Right atrium auricular region (tissue), 2 donors: ENCODE results near the gene VCPKMT. TPM values are rescaled to one million over a fixed set of nuclear protein-coding genes. Genes with fewer than 3 reads are reported as not detected.

Source experiments
- DNase-seq: peaks from one replicate; pipeline ENCODE4 v3.0.0-alpha.2; 2019; ENCODE audit warnings: low spot score
- H3K27ac ChIP-seq, 2 donors: fragments of 200-600 bp; sonication (generic); 1 replicate in 1 of 2; 2 replicates in 1 of 2; pipeline ENCODE4 v1.5.1; 2016 to 2019
- H3K27me3 ChIP-seq, 2 donors: fragments of 200-600 bp; sonication (generic); one replicate each; pipeline versions ENCODE4 v1.5.1 to v1.6.0; 2017 to 2019
- H3K36me3 ChIP-seq: fragments of 200-600 bp; sonication (generic); one replicate; pipeline ENCODE4 v1.5.1; 2016
- H3K4me1 ChIP-seq, 2 donors: fragments of 200-600 bp; sonication (generic); one replicate each; pipeline versions ENCODE4 v1.5.1 to v1.6.0; 2017 to 2019
- H3K4me3 ChIP-seq, 2 donors: fragments of 200-600 bp; sonication (generic); 1 replicate in 1 of 2; 2 replicates in 1 of 2; pipeline ENCODE4 v1.5.1; 2017 to 2019; ENCODE audit warnings: mild to moderate bottlenecking in 1 of 2, moderate library complexity in 1 of 2
- H3K9me3 ChIP-seq, 2 donors: fragments of 200-600 bp; sonication (generic); one replicate each; pipeline ENCODE4 v1.5.1; 2019
- CTCF ChIP-seq, 2 donors: fragments of 200-600 bp; sonication (generic); IDR thresholded peaks; one replicate each; pipeline ENCODE4 v1.5.1; 2019; ENCODE audit warnings: antibody characterized with exemption in 2 of 2
- total RNA-seq, 2 donors: library from RNA; depleted of rRNA; stranded (reverse); fragments of >200 nt; gene quantifications; one replicate each; pipeline ENCODE4 v1.1.0, GENCODE V29; 2016

VCPKMT gene
- total RNA-seq, 2 donors from 2014 or later: 1.5 to 2.4 TPM

DNA sequence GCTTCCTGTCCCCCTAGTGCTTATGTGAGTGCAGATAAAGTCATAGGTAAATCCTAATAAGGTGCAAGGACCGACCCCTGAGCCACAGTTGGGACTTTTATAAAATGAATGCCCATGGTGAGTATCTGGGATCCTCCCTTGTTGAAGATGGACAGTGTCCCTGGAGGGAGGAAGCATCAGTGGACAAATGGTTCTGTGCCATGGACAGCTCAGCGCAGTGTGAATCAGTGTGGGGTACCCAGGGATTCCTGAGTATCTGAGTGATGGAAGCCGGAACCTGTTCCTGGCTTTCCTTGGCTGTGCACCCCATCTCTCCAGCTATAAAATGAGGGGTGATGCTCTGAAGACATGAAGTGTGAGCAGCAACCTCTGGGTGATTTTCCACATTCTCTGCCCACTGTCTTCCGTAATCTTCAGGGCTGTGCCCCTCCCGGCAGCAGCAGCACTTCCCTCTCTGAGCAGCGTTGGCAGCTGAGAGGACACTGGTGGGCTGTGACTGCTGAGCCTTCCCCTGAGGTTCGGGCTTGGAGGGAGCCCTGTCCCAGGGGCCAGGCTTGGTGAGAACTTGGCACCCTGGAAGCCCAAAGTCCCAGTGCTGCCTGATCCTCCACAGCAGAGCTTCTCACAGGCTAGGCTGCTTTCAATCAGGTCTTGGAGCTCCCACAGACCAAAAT is 25.0 kb downstream of the VCPKMT start:
- no peaks in the 10 kb centered on the region for H3K36me3 ChIP-seq
- H3K4me1 ChIP-seq: no peaks in the 10 kb centered on the region
- no peaks in the 10 kb centered on the region for H3K27me3 ChIP-seq
- H3K4me3 ChIP-seq: no peak overlapping the region
- no peak for DNase-seq
- no peak overlapping the region for H3K27ac ChIP-seq
- TF ChIP-seq CTCF (IDR thresholded peaks at IDR 0.05): no peak
- H3K9me3 ChIP-seq: no peaks in the 10 kb centered on the region

DNA sequence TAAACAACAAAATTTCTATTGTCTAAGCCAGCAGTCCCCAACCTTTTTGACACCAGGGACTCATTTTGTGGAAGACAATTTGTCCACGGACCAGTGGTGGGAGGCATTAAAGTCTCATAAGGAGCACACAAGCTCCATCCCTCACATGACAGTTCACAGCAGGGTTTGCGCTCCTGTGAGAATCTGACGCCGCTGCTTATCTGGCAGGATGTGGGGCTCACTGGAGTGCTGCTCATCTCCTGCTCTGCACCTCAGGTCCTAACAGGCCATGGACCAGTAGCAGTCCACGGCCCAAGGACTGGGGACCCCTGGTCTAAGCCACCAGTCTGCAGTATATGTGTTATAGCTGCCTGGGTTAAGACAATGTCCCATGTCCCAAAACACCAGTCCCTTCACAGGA is 27.2 kb downstream of the VCPKMT start:
- Histone ChIP-seq H3K27me3 (no peaks in the 10 kb centered on the region), H3K9me3 (no peaks in the 10 kb centered on the region), H3K27ac (no peak overlapping the region), H3K4me3 (no peak overlapping the region), H3K36me3 (no peaks in the 10 kb centered on the region), H3K4me1 (no peaks in the 10 kb centered on the region)
- DNase-seq: no peak
- TF ChIP-seq CTCF (IDR thresholded peaks at IDR 0.05): no peak

DNA sequence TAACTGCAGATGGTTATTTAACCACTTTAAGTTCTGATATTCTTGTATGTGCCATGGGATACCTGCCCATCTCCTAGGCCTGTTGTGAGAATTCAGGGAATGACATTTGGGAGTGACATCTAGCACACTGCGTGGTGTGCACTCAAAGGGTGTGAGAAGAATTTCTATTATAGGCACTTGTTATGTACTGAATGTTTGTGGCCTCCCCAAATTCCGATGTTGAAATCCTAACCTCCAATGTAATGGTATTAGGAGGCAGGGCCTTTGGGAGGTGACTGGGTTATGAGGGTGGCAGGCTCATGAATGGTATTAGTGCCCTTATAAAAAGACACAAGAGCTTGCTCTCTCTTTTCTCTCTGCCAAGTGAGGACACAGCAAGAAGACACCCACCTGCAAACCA is 27.6 kb downstream of the VCPKMT start:
- Histone ChIP-seq H3K9me3 (no peaks in the 10 kb centered on the region), H3K4me1 (no peaks in the 10 kb centered on the region), H3K36me3 (no peaks in the 10 kb centered on the region), H3K27me3 (no peaks in the 10 kb centered on the region), H3K27ac (no peak overlapping the region), H3K4me3 (no peak overlapping the region)
- no peak for TF ChIP-seq CTCF (IDR thresholded peaks at IDR 0.05)
- DNase-seq: no peak

DNA sequence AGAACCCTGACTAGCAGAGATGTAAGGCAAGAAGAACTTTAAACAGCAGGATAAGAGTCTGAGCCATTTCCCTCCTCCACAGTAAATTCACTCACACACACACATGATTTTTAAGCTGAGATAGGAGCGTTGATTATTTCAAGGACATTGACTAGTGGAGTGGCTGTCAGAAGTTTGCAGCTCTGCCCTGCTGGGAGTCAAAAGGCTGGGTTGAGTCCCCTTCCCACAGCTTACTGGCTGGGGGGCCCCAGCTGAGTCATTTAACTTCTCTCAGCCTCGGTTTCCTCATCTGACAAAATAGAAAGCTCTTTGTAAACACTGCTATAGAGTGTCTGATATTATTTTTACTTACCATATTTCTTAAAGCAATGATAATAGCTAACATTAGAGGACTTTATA is 28.3 kb downstream of the VCPKMT start:
- TF ChIP-seq CTCF (IDR thresholded peaks at IDR 0.05): no peak
- no peak for DNase-seq
- Histone ChIP-seq H3K27me3 (no peaks in the 10 kb centered on the region), H3K4me1 (no peaks in the 10 kb centered on the region), H3K36me3 (no peaks in the 10 kb centered on the region), H3K9me3 (no peaks in the 10 kb centered on the region), H3K4me3 (no peak overlapping the region), H3K27ac (no peak overlapping the region)

DNA sequence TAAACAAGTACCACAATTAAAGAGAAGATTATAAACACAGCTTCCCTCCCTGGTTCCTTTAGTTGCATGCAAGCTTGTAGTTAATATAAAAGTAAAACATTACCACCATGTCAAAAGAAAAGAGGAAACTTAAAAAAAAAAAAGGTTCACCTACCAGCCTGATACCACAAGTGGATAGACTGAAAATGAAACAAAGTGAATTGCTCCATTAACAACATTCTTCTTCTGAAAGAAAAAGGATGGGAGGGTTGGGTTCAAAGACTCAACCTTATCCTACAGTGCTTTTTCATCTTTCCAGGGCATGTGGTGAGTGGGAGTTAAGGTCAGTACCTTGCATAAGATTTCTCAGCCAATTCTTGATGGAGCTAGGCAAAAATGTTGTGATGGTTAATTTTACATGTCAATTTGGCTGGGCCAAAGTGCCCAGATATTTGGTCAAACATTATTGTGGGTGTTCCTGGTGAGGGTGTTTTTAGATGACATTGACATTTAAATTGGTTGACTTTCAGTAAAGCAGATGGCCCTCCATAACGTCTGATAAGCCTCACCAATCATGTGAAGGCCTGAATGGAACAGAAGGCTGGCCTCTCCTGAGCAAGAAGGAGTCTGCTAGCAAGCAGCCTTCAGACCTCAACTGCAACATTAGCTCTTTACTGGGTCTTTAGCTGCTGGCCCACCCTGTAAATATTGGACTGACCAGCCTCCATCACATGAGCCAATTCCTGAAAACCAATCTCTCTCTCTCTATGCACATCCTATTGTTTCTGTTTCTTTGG is 28.8 kb downstream of the VCPKMT start:
- Histone ChIP-seq H3K4me1 (no peaks in the 10 kb centered on the region), H3K36me3 (no peaks in the 10 kb centered on the region), H3K27me3 (no peaks in the 10 kb centered on the region), H3K27ac (no peak overlapping the region), H3K4me3 (no peak overlapping the region), H3K9me3 (no peaks in the 10 kb centered on the region)
- TF ChIP-seq CTCF (IDR thresholded peaks at IDR 0.05): no peak
- no peak for DNase-seq
